ENCODE results near the gene CIAO2B.
"Not testable (repeated sequence)": the region's sequence is repeated elsewhere in the genome, so short reads cannot be mapped to it uniquely, and the experiment has no call there.

DNA sequence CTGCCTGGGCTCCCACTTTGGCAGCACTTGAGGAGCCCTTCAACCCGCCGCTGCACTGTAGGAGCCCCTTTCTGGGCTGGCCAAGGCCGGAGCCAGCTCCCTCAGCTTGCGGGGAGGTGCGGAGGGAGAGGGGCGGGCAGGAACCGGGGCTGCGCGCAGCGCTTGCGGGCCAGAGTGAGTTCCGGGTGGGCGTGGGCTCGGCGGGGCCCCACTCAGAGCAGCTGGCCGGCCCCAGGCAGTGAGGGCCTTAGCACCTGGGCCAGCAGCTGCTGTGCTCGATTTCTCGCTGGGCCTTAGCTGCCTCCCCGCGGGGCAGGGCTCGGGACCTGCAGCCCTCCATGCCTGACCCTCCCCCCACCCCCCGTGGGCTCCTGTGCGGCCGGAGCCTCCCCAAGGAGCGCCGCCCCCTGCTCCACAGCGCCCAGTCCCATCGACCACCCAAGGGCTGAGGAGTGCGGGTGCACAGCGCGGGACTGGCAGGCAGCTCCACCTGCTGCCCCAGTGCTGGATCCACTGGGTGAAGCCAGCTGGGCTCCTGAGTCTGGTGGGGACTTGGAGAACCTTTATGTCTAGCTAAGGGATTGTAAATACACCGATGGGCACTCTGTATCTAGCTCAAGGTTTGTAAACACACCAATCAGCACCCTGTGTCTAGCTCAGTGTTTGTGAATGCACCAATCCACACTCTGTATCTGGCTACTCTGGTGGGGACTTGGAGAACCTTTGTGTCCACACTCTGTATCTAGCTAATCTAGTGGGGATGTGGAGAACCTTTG is 40.1 kb upstream of the CIAO2B start:
- not testable (repeated sequence) for TF ChIP-seq POLR2A (IDR thresholded peaks at IDR 0.05)
- TF ChIP-seq, protein P1, sequence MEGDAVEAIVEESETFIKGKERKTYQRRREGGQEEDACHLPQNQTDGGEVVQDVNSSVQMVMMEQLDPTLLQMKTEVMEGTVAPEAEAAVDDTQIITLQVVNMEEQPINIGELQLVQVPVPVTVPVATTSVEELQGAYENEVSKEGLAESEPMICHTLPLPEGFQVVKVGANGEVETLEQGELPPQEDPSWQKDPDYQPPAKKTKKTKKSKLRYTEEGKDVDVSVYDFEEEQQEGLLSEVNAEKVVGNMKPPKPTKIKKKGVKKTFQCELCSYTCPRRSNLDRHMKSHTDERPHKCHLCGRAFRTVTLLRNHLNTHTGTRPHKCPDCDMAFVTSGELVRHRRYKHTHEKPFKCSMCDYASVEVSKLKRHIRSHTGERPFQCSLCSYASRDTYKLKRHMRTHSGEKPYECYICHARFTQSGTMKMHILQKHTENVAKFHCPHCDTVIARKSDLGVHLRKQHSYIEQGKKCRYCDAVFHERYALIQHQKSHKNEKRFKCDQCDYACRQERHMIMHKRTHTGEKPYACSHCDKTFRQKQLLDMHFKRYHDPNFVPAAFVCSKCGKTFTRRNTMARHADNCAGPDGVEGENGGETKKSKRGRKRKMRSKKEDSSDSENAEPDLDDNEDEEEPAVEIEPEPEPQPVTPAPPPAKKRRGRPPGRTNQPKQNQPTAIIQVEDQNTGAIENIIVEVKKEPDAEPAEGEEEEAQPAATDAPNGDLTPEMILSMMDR (IDR thresholded peaks at IDR 0.05): not testable (repeated sequence)
